Neuronal stem cell (in vitro differentiated cells): ENCODE results near the gene ABCA13.

Experiments
- DNase-seq: peaks from one replicate; pipeline ENCODE4 v3.0.0-alpha.2; 2013; ENCODE audit warnings: low spot score
- H2AFZ ChIP-seq: one replicate; pipeline ENCODE4 v1.6.1; 2013; ENCODE audit warnings: mild to moderate bottlenecking, low read length, inconsistent platforms
- H2AK5ac ChIP-seq: 2 replicates; pipeline ENCODE4 v1.6.1; 2013; ENCODE audit warnings: low read depth, mild to moderate bottlenecking, inconsistent platforms, low read length, moderate library complexity, mixed read lengths
- H2BK120ac ChIP-seq: 2 replicates; pipeline ENCODE4 v1.6.1; 2013; ENCODE audit warnings: low read depth, mild to moderate bottlenecking, inconsistent platforms, low read length, moderate library complexity, mixed read lengths
- H2BK12ac ChIP-seq: one replicate; pipeline ENCODE4 v1.6.1; 2013; ENCODE audit warnings: low read length, inconsistent platforms
- H2BK15ac ChIP-seq: 2 replicates; pipeline ENCODE4 v1.6.1; 2013; ENCODE audit warnings: mild to moderate bottlenecking, low read length, inconsistent platforms, mixed read lengths
- H2BK5ac ChIP-seq: one replicate; pipeline ENCODE4 v1.6.1; 2013; ENCODE audit warnings: inconsistent platforms, mild to moderate bottlenecking, low read length, moderate library complexity
- H3K14ac ChIP-seq: one replicate; pipeline ENCODE4 v1.6.1; 2013; ENCODE audit warnings: low read length, inconsistent platforms
- H3K18ac ChIP-seq: 2 replicates; pipeline ENCODE4 v1.6.1; 2013; ENCODE audit warnings: low read length, inconsistent platforms
- H3K23ac ChIP-seq: 2 replicates; pipeline ENCODE4 v1.6.1; 2013; ENCODE audit warnings: low read depth, mild to moderate bottlenecking, mixed read lengths, low read length, inconsistent platforms; ENCODE audit not compliant: poor library complexity
- H3K27ac ChIP-seq: replicated peaks from 3 replicates; pipeline ENCODE4 v1.5.1; 2013; ENCODE audit warnings: low read length, inconsistent platforms
- H3K27me3 ChIP-seq, 3 experiments: 2 replicates each; pipeline ENCODE4 v1.6.1; 2013; ENCODE audit warnings: low read length in 3 of 3, mild to moderate bottlenecking in 2 of 3, inconsistent platforms in 1 of 3, low read depth in 1 of 3, mixed read lengths in 1 of 3, moderate library complexity in 1 of 3; ENCODE audit not compliant: control insufficient read depth in 3 of 3, insufficient read depth in 3 of 3
- H3K36me3 ChIP-seq, 2 donors: replicated peaks in 1 of 2; 2 replicates each; pipeline ENCODE4 v1.6.1; 2013; ENCODE audit warnings: low read length in 2 of 2; ENCODE audit not compliant: control insufficient read depth in 2 of 2, insufficient read depth in 2 of 2
- H3K4ac ChIP-seq: 2 replicates; pipeline ENCODE4 v1.6.1; 2013; ENCODE audit warnings: inconsistent platforms, mild to moderate bottlenecking, low read length, moderate library complexity
- H3K4me1 ChIP-seq, 2 donors: 1 replicate in 1 of 2; 2 replicates in 1 of 2; pipeline ENCODE4 v1.6.1; 2013; ENCODE audit warnings: low read length in 2 of 2, low read depth in 1 of 2; ENCODE audit not compliant: control insufficient read depth in 2 of 2, insufficient read depth in 1 of 2
- H3K4me2 ChIP-seq: one replicate; pipeline ENCODE4 v1.6.1; 2013; ENCODE audit warnings: mild to moderate bottlenecking, low read length, inconsistent platforms; ENCODE audit not compliant: insufficient read depth, poor library complexity, severe bottlenecking
- H3K4me3 ChIP-seq, 2 donors: 2 replicates each; pipeline ENCODE4 v1.5.1; 2013; ENCODE audit warnings: low read length in 2 of 2, mild to moderate bottlenecking in 2 of 2, inconsistent platforms in 1 of 2, moderate library complexity in 1 of 2
- H3K79me1 ChIP-seq: one replicate; pipeline ENCODE4 v1.6.1; 2013; ENCODE audit warnings: low read depth, mild to moderate bottlenecking, inconsistent platforms, low read length, moderate library complexity
- H3K9ac ChIP-seq: one replicate; pipeline ENCODE4 v1.6.1; 2013; ENCODE audit warnings: mild to moderate bottlenecking, low read depth, low read length, inconsistent platforms; ENCODE audit not compliant: poor library complexity
- H3K9me3 ChIP-seq, 2 donors: replicated peaks in 1 of 2; 2 replicates each; pipeline versions ENCODE3 to v1.6.1; 2013; ENCODE audit warnings: low read length in 2 of 2, mild to moderate bottlenecking in 2 of 2, inconsistent platforms in 1 of 2, low read depth in 1 of 2, mixed read lengths in 1 of 2, moderate library complexity in 1 of 2; ENCODE audit not compliant: control insufficient read depth in 2 of 2, insufficient read depth in 1 of 2
- H4K8ac ChIP-seq: one replicate; pipeline ENCODE4 v1.6.1; 2013; ENCODE audit warnings: low read depth, mild to moderate bottlenecking, inconsistent platforms, low read length, moderate library complexity
- H4K91ac ChIP-seq: one replicate; pipeline ENCODE4 v1.6.1; 2013; ENCODE audit warnings: low read length, low read depth, mild to moderate bottlenecking, inconsistent platforms; ENCODE audit not compliant: poor library complexity
- WGBS, 2 donors: extraction: QIAGEN DNeasy Blood & Tissue Kit; methylation state at CpG; one replicate each; pipeline ENCODE4 v1.1.7; 2013; ENCODE audit warnings: missing lambda C conversion rate in 2 of 2, mixed read lengths in 1 of 2; ENCODE audit not compliant: insufficient read length in 2 of 2, insufficient replicate concordance in 1 of 2; ENCODE audit errors: extremely low coverage in 2 of 2; 5-methylcytosine and 5-hydroxymethylcytosine counted together

Gene ABCA13

DNA sequence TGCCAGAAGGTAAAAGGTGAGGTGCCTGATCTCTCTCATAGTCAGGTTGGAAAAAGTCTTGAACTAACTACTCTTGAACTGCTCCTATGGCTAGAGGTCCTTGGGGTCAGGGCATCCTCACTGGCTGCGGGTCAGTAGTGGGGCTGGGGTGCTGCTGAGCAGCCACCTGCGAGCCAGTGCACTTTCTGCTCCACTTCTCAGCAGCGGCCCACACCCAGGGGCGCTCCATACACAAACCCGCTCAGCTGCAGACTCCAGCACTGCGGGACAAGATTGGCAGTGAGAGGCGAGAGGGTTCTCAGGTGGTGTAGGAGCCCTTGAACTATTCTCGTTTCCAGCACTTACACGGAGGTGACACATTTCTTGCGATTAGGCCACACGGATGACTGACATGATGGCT, 6.0 kb downstream of the ABCA13 start:
- H3K79me1 ChIP-seq: no peaks in the 10 kb centered on the region
- peak overlapping the region in 1 of 2 donors; percentile 6 for H3K4me3 ChIP-seq
- no peak overlapping the region for H3K14ac ChIP-seq
- peaks cover 0 to 3% of the 10 kb centered on the region in 2 donors for H3K4me1 ChIP-seq
- H2AK5ac ChIP-seq: no peak overlapping the region
- no CpG with 5 or more reads among the region's 11 CpGs for WGBS, 2 donors
- no peak overlapping the region for H3K4ac ChIP-seq
- H2BK12ac ChIP-seq: no peak overlapping the region
- no peak overlapping the region for H3K23ac ChIP-seq
- H2BK15ac ChIP-seq: no peak overlapping the region
- no peak overlapping the region for H3K18ac ChIP-seq
- no peaks in the 10 kb centered on the region for H3K27me3 ChIP-seq
- DNase-seq: no peak
- H4K91ac ChIP-seq: no peak overlapping the region
- H4K8ac ChIP-seq: no peak overlapping the region
- H3K27ac ChIP-seq: no peak overlapping the region
- no peak overlapping the region for H3K4me2 ChIP-seq
- H3K9me3 ChIP-seq: no peaks in the 10 kb centered on the region
- H2BK120ac ChIP-seq: no peak overlapping the region
- H2BK5ac ChIP-seq: no peak overlapping the region
- no peak overlapping the region for H2AFZ ChIP-seq
- no peak overlapping the region for H3K9ac ChIP-seq
- H3K36me3 ChIP-seq: no peaks in the 10 kb centered on the region

DNA sequence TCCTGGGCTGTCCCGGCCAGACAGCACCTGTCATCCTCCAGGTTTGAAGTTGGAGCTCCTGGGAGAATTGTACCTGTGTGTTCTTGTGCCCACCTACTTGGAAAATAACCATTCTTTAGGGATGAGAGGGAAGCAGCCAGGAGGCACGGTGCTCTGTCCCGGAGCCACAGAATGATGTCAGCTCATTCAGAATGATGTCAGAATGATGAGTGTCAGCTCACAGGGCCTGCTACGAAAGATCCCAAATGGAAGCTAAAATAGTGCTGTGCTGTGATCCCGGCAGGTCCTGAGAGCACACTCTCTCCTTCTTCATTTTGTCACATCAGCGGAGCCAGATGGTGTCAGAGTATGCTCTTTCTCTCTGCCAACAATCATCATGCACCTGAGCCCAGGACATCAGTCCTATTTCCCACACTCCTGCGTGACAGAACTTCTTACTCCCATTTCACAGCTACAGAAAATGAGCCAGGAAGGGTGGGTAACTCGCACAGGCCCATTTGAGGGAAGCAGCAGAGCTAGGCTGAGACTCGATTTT, 8.3 kb downstream of the ABCA13 start:
- Histone ChIP-seq H3K4me3 (no peak overlapping the region), H3K14ac (no peak overlapping the region), H4K91ac (no peak overlapping the region), H2AFZ (peak overlapping the region; percentile 57), H2BK15ac (no peak overlapping the region), H2BK120ac (no peak overlapping the region), H3K27me3 (no peaks in the 10 kb centered on the region), H2BK5ac (no peak overlapping the region), H2AK5ac (no peak overlapping the region), H2BK12ac (no peak overlapping the region), H3K4me2 (no peak overlapping the region), H3K79me1 (no peaks in the 10 kb centered on the region), H3K18ac (no peak overlapping the region), H3K36me3 (no peaks in the 10 kb centered on the region), H3K27ac (no peak overlapping the region), H3K4me1 (peaks cover 0 to 11% of the 10 kb centered on the region in 2 donors), H4K8ac (no peak overlapping the region), H3K9ac (no peak overlapping the region), H3K4ac (no peak overlapping the region), H3K9me3 (no peaks in the 10 kb centered on the region), H3K23ac (no peak overlapping the region)
- no CpG with 5 or more reads among the region's 9 CpGs for WGBS, 2 donors
- no peak for DNase-seq

DNA sequence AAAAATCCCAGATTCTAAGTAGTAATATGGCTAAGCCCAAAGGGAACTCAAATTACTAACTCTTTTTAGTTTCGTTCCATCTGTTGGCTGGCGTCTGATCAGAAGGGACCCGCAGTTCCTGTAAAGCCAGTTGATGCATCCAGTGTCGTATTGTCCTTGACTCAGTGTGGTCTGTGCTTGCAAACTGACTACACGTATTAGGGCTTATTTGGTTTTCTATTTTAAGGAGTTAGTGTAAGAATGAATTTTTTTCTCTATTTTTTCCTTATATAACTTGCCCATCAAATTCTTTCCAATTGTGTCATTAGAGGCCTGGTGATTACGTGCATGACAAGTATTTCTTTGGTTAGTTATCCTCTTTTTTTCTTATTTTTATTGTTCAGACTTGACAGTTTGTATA, 9.7 kb downstream of the ABCA13 start:
- DNase-seq: no peak
- no peaks in the 10 kb centered on the region for H3K27me3 ChIP-seq
- H2BK5ac ChIP-seq: no peak overlapping the region
- no peak overlapping the region for H3K18ac ChIP-seq
- WGBS, 2 donors: no CpG with 5 or more reads among the region's 6 CpGs
- H3K4ac ChIP-seq: no peak overlapping the region
- H2BK120ac ChIP-seq: no peak overlapping the region
- no peak overlapping the region for H2AK5ac ChIP-seq
- no peak overlapping the region for H2BK15ac ChIP-seq
- H4K8ac ChIP-seq: no peak overlapping the region
- no peak overlapping the region for H2AFZ ChIP-seq
- no peak overlapping the region for H2BK12ac ChIP-seq
- no peak overlapping the region for H3K4me2 ChIP-seq
- no peak overlapping the region for H3K4me3 ChIP-seq
- peaks cover 0 to 11% of the 10 kb centered on the region in 2 donors for H3K4me1 ChIP-seq
- no peak overlapping the region for H3K9ac ChIP-seq
- no peak overlapping the region for H4K91ac ChIP-seq
- H3K14ac ChIP-seq: no peak overlapping the region
- H3K36me3 ChIP-seq: no peaks in the 10 kb centered on the region
- no peaks in the 10 kb centered on the region for H3K9me3 ChIP-seq
- H3K27ac ChIP-seq: no peak overlapping the region
- no peaks in the 10 kb centered on the region for H3K79me1 ChIP-seq
- no peak overlapping the region for H3K23ac ChIP-seq

DNA sequence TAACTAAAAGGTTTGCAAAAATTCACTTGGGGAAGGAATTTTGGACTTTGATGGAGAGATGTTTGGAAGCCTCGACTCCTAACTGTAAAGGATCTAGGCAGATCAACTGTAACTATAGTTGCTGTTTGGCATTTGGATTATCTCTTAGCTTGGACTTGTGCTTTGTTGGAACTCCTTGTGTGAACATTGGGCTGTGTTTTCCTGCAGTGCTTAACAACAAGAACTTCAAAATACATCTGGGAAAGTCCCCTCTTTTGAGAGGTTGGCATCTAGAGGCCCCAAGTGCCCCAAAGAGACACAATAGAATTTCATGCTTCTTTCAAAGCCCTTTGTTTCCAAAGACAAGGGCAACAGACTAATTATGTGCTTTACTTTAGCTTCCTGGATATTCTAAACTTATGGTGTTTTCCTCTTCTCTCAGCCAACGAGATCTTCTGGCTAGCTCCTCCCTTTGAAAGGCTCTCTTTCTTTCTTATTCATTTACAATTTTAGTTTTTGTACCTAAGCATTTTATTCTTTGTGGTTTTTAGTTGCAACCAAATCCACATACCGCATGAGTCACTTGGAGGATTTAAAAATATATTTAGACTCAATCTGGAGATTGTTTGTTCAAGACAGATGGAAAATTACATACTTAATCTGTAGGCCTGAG, 11.6 kb downstream of the ABCA13 start:
- Histone ChIP-seq H4K91ac (no peak overlapping the region), H3K4me3 (no peak overlapping the region), H3K27ac (no peak overlapping the region), H3K9me3 (no peaks in the 10 kb centered on the region), H3K4me2 (no peak overlapping the region), H3K4ac (no peak overlapping the region), H3K36me3 (no peaks in the 10 kb centered on the region), H2BK120ac (no peak overlapping the region), H3K9ac (no peak overlapping the region), H2BK5ac (no peak overlapping the region), H2BK12ac (no peak overlapping the region), H2BK15ac (no peak overlapping the region), H3K27me3 (no peaks in the 10 kb centered on the region), H2AK5ac (no peak overlapping the region), H4K8ac (no peak overlapping the region), H3K23ac (no peak overlapping the region), H3K79me1 (no peaks in the 10 kb centered on the region), H2AFZ (peak overlapping the region; percentile 38), H3K14ac (no peak overlapping the region), H3K4me1 (peaks cover 0 to 11% of the 10 kb centered on the region in 2 donors), H3K18ac (no peak overlapping the region)
- no peak for DNase-seq
- no CpG with 5 or more reads among the region's 3 CpGs for WGBS, 2 donors
